ENCODE measurements around the gene DIPK1B.
A peak's percentile ranks its signal among the peaks of the same experiment; 100 is the strongest.

The DIPK1B gene

DNA sequence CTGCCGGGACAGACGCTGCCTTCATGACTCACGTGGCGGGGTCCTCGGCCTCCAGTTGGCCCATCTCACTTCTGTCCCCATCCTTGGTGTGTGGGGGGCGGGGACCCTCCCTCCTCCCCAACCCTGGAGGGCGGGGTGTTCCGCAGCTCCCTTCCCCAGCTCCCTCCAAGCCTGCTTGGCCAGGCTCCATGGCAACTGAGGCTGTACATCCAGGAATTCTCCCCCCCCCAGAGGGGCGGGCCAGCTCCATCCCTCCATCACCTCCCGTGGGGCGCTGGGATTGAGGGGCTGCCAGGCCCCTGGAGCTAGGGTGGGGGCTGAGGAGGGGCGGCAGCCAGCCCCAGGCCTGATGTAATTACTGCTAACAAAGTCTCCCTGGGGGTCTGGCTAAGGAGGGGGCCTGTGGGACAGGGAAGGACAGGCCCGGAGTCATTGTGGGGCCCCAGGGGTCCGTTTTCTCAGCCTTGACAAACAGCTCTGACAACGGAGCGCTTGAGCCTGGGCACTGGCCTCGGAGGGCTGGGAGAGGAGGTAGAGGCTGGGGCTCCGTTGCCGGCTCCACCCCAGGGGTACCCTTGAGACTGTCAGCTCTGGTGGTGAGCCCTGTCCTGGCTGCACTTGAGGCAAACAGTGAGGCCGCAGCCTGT is 8.0 kb downstream of the DIPK1B start:
- no peak for DNase-seq (ENCODE audit: low read depth)

DNA sequence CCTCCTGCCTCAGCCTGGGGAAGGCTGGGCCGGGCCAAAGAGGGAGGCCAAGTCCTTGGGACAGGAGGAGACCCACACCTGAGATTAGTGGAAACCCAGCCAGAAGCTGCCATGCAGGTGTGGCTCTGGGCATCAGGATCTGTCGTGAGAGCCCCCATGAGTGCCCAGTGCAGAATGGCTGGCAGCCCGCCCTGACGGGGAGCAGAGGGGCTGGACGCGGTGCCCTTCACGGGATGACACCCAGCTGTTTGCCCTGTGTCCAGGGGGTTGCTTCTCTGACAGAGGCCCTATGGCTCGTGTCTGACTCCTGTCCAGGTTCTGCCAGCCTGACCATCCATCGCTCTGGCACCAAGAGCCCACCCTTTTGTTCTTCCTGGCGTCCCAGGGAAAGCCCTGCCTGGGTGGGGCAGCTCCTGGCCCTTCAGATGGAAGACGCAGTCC is 8.5 kb downstream of the DIPK1B start:
- no peak for DNase-seq (ENCODE audit: low read depth)

DNA sequence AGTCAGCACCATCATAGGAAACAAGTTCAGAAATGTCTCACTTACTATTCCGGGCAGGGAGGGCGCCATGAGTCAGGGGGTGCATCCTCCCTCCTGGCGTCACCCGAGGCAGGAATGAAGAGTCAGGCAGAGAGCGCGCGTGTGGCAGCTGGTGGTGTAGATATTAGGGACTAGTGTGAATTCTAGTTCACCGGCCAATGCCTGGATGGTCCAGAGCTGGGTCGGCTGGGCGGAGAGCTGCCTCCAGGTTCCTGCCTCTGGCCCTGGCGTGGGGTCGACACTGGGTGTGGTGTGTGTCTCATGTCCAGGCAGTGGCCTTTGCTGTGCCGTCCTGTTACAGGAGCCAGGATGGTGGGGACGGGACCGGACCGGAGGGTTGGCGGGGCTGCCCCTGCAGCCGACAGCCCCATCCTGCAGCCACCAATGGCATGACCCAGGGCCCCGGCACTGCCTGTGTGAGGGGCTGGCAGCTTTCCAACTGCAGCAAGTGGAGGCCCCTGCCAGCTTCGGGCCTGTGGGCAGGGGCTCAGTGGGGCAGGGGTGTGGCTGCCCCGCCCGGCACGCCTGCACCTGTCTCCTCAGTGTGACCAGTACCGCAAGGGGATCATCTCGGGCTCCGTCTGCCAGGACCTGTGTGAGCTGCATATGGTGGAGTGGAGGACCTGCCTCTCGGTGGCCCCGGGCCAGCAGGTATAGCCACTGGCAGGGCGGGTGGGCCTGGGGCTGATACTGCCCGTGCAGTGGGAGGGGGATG is 9.1 kb downstream of the DIPK1B start:
- DNase-seq (ENCODE audit: low read depth) = no peak

DNA sequence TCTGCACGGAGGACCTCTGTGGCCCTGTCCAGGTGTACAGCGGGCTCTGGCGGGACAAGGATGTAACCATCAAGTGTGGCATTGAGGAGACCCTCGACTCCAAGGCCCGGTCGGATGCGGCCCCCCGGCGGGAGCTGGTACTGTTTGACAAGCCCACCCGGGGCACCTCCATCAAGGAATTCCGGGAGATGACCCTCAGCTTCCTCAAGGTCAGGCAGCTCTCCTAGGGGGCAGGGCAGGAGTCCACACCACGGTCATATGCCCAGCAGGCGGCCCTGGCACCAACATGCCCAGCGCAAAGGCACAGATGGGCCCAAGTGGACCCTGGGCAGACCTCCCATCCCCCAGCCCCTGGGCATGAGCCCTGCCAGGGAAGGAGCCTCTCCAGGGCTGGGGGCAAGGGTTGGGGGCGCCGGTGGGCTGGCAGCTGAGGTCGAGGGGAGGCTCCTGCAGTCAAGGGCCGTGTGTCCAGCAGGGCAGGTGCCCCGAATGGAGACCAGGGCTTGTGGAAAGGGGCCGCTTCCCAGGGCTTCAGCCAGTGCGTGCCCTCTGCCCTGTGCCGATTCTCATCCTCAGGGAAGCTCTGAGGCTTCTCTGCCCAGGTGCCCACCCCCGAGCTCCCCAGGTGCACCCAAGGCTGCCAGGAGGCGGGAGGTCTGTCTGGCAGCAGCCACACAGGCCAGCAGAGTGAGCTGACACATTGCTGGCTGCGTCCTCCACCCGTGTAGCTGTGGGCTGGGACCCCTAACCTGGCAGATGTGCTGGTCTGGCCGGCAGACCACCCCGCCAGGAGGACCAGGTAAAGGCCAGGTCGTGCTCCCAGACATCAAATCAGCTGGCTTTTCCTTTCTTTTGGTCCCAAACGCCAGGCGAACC is 10.0 kb downstream of the DIPK1B start:
- DNase-seq (ENCODE audit: low read depth) = no peak

DNA sequence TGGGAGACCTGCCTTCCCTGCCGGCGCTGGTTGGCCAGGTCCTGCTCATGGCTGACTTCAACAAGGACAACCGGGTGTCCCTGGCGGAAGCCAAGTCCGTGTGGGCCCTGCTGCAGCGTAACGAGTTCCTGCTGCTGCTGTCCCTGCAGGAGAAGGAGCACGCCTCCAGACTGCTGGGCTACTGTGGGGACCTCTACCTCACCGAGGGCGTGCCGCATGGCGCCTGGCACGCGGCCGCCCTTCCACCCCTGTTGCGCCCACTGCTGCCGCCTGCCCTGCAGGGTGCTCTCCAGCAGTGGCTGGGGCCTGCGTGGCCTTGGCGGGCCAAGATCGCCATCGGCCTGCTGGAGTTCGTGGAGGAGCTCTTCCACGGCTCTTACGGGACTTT is 10.6 kb downstream of the DIPK1B start:
- DNase-seq (ENCODE audit: low read depth) = no peak

DNA sequence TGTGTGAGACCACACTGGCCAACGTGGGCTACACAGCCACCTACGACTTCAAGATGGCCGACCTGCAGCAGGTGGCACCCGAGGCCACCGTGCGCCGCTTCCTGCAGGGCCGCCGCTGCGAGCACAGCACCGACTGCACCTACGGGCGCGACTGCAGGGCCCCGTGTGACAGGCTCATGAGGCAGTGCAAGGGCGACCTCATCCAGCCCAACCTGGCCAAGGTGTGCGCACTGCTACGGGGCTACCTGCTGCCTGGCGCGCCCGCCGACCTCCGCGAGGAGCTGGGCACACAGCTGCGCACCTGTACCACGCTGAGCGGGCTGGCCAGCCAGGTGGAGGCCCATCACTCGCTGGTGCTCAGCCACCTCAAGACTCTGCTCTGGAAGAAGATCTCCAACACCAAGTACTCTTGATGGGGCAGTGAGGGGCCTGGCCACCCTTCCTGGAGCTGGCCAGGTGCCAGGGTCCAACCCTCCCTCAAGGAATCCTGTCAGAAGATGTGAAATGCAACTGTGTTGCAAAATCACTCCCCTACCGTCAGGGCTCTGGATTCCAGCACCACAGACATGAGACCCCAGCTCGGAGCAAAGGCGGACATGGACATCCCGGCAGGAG is 11.1 kb downstream of the DIPK1B start:
- DNase-seq (ENCODE audit: low read depth) = no peak

DNA sequence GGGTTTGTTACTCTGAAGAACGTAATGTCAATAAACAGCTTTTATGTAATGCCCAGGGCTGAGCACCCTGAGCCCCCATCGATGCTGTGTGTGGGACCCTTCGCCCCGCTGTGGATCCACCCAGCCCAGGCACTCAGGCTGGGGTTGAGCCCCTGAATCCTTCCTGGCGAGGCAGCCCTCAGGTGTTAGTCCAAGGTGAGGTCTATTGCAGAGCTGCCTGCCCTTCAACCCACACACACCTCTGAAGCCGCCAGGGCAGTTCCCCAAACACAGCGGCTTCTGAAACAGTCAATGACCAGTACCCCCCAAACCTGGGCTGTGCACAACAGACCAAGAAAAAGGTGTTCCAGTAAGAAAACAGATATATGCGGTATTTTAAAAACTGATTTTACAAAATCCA is 11.6 kb downstream of the DIPK1B start:
- no peak for DNase-seq (ENCODE audit: low read depth)

DNA sequence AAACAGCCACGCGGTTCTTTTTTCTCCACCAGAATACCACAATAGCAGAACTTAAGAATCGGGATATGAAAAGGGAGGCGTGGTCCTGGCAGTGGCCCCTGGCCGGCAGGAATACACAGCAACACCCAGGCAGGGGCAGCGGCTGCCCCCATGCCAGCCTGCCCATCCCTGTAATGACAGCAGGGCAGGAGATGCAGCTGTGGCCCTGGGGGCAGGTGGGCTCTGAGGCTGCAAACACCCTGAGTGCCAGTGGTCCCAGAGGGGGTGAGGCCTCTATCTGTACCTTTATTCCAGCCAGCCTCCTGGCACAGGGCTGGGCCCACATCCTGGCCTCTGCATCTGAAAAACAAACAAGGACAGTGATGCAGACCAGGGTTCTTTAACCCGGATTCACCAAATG is 12.4 kb downstream of the DIPK1B start:
- no peak for DNase-seq (ENCODE audit: low read depth)

DNA sequence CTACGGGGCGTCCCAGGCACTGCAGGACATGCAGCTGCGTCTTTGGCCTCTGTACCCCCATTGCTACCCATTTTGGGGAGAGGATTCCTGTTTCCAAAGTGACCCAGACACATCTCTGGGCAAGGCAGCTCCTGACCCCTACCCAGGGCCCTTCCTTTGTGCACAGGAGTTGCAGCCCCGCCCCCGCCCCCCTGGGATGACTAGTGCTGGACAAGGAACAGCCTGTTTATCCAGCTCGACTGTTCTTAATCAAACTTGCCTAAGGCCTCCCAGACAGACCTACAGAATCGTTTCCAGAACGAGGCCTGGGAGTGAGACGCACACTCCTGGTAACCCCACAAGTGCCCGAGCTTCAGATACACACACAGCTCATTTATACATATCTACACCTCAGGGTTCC is 13.2 kb downstream of the DIPK1B start:
- DNase-seq (ENCODE audit: low read depth) = no peak

DNA sequence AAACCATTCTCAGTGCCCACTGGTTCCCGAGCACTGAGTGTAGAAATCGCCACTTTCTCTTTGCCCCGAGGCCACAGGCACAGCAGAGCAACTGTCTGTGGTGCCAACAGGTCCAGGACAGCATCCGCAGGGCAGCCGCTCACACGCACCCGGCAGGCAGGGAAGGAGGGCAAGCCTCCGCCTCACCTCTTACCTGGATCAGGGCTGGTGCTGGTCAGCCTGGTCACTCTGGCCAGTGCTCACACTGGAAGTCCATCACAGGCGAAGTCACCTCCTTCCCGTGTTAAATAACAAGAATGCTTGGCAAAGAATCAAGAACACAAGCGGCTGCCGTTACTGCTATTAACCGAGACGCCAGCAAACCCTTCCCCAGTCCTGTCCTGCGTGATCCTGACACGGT is 13.7 kb downstream of the DIPK1B start:
- no peak for DNase-seq (ENCODE audit: low read depth)

DNA sequence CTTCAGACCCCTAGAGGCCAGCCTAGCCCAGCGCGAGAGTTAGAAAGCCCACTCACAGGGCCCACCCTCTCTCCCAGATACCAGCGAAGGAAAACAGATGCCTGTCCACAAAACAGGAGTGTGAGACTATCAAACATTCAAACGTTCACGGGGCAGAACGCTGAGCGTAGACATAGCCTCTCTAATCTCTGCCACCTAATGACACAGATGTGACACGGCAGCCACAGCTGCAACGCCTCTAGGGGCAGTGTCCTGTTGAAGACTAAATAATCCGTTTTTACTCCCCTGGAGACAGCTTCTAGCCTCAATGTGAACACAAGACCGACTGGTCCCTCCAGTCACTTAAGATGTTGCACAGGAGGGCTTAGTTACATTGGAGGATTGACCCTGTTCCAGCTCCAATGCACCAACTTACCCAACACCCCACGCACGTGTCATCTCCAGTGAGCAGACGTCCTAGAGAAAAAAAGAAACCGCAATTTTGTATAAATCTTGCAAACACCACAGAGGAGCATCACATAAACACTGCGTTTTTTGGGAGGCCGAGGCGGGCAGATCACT is 14.3 kb downstream of the DIPK1B start:
- DNase-seq (ENCODE audit: low read depth) = no peak

DNA sequence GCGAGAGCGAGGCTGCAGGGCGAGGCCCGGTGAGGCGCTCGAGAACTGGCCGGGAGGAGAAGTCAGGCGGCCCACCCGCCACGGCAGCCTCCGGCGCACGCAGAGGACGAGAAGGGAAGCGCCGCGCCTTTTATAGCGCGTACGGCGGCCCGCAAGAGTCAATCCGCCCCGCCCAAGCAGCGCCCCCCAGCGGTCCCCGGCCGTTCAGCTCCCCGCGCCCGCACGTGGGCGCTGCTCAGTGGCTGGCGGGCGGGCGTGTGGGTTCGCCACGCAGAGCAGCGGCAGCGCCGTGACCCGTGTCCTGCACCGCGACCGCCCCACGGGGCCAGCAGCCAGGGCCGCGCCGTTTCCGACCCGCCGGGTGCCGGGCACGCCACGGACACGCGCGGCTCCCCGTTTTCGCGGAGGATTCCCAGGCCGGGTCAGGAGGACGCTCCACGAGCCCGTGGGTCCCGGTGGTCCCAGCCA is 15.7 kb downstream of the DIPK1B start:
- DNase-seq (ENCODE audit: low read depth) = peak; percentile 93

DNA sequence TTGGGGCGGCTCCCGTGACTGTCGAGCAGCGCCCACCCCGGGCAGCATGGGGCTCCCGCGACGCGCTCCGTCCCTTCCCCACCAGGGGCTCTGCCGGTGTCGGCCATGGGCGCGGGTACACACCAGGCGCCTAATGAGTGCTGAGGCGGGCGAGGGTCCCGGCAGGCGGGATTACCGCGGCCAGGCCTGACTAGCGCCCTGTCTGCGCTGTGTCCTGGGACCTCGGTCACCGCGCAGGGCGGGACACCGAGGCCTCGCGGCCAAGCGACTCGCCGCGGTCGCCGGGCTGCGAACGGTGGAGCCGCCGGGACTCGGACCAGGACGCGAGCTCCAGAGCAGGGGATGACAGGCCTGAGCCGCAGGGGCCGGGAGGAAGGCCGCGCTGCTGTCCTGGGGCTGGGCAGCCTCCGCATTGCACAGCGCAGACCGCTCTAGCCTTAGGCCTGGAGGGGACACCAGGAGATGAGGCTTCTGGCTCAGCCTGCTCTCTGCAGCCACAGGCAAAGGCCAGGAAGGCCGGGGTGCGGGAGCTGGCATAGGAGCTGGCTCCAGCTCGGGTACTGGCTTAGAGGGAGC is 16.3 kb downstream of the DIPK1B start:
- no peak for DNase-seq (ENCODE audit: low read depth)

DNA sequence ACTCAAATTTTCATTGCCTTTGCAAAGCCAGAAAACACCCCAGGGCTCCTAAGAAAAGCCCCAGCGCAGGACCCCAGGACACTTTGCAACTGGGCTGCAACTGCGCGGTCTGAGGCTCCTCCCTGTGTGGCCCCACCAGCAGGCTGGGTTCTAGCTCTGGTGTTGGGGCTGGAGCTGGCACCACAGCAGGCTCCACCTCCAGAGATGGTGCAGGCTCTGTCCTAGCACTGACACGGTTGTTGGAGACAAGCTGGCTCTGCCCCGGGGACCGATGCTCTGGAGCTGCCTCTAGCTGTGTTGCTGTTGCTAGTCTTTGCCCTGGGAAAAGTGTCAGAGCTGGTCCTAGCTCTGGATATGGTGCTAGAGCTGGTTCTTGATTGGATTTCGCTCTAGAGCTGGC is 16.8 kb downstream of the DIPK1B start:
- no peak for DNase-seq (ENCODE audit: low read depth)

DNA sequence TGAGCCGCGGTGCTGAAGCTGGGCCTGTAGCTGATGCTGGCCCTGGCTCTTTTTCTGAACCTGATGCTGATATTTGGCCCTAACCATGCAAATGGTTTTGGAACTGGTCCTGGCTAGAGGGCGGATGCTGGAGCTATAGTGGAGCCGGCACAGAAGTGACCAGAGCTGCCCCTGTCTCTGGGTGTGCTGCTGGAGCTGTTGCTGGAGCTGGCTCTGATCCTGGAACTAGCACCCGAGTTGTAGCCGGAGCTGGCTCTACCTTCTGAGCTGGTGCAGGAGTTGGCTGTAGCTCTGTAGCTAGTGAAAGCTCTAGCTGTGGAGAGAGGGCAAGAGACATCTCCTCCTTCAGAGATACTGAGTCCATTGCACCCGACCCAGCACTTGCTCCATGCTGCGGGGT is 17.6 kb downstream of the DIPK1B start:
- DNase-seq (ENCODE audit: low read depth) = no peak

DNA sequence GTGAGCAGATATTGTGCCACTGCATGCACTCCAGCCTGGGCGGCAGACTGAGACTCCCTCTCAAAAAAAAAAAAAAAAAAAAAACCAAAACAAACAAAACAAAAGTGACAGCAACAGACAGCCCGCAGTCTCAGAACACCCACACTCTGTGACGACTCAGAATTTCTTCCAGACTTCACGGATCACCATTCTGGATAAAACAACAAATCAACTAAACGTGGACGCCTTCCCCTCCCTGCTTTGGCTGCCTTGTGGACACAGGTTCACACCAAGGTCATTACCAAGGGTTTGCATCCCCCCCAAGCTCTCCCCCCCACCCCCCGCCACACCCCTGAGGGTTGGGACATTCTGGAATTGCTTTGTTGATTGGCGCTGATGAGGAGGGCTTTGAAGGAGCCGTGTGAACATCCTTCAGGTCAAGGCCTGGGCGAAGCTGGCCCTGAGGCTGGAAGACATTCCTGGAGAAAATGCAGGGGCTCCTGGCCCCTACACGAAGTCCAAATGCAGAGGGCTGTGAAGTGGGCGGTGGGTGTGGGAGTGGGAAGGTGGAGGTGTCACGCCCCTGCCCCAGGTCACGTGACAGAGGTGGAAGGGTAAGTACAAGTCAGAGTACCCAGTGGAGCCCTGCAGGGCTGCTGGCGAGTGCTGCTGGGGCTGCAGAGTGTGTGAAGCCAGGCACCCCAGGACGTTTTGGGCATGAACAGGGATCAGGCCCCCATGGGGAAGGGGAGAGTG is 20.2 kb downstream of the DIPK1B start:
- no peak for DNase-seq (ENCODE audit: low read depth)

DNA sequence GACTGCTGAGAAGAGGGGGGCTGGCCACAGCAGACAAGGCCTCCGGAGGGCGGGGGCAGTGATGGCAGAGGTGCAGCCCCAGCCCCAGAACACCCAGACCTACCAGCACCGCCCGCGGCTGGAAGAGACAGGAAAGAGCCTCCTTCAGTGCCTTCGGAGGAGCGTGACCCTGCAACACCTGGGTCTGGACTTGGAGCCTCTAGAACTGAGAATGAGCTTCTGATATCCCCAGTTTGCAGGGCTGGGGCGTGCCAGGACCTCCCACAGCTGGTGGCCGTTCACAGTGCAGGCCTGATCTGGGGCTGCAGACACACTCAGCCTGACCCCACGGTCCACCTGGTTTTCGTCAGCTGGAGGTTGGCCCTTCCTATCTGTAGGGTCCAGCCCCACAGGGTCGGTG is 21.2 kb downstream of the DIPK1B start:
- DNase-seq (ENCODE audit: low read depth) = no peak

DNA sequence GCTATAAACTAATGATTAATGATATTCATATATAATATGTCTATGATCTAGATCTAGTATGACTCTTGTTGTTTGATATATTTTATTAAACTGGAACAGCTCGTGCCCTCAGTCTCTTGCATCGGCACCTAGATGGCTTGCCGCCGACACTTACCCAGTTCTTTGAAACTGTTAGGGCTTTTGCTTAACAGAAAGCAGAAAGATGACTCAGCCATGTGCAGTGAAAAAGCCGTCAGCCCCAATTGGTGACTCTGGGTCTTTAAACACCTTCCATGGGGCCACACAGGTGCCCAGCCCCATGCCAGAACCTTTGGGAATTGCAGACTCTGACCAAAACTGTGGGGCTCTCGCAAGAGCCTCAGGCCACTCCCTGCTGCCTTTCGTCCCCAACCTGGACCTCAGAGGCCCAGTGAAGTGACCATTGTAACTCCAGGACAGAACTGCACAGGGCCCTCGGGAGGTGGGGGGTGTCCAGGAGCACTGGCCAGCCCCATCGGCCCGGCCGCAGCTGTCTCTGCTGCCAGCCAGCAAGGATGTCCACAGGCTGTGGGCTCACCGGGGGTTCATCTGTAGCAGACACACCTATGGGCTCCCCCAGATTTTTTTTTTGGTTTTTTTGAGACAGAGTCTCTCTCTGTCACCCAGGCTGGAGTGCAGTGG is 22.6 kb downstream of the DIPK1B start:
- no peak for DNase-seq (ENCODE audit: low read depth)

DNA sequence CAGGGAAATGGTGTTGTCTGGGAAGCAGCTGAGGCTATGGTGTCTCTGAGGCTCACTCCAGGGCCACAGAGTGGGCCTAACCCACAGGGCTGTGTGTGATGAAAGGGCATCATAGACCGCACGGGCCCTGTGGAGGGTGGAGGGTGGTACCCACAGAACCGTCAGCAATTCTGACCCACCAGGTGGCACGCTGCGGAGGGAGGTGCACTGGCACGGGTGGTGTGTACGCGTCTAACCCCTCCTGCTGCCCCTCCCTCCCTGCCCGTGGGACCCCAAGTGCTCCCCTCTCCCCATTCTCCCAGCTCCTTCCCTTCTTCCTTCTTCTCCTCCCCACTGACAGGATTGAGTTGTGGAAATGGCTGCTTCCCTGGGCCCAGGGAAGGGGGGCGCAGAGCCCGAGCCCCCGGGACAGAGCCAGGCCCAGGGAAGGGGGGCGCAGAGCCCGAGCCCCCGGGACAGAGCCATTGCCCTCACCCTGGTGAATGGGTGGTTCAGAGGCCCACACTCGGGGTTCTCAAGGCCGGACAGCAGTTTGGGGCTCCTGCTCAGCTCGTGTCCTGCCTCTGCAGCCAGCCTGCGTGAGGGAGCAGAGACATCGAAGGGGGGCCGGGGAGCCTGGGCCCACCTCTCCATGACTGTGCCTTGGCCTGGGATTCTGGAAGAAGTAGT is 23.6 kb downstream of the DIPK1B start:
- no peak for DNase-seq (ENCODE audit: low read depth)

DNA sequence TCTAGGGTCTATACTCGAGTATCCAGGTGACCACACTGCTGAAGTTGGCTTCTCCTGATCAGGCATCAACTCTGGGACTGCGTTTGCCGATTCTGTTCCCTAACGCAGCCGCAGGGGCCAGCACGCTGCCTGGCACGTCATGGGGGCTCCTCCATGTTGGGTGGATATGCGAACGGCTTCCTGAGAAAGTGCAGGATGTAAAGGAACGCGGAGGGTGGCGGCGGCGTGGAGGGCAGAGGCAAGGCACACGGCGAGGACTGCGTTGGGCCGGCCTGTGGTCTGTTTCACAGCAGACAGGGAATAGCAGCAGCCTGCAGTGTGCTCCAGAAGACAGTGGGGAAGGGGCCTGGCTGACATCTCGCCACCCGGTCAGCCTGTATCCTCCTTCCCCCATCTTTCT is 26.6 kb downstream of the DIPK1B start:
- no peak for DNase-seq (ENCODE audit: low read depth)

Measured in activated T-cell treated with anti-CD3 and anti-CD28 coated beads for 48 hours (primary cell).